Measurements from ENCODE around the gene DGAT2.

GRCh38 chr11:75802021-75802912, 33.7 kb downstream of the DGAT2 start:
- TF ChIP-seq CTCF (IDR thresholded peaks at IDR 0.05) (no peak), POLR2AphosphoS5 (IDR thresholded peaks at IDR 0.05) (no peak), POLR2A (IDR thresholded peaks at IDR 0.05) (no peak), EP300 (IDR thresholded peaks at IDR 0.05) (no peak)

All from upper lobe of left lung (tissue), 4 donors.